ENCODE measurements around the gene IFT57. TPM values are rescaled to one million over a fixed set of nuclear protein-coding genes. Genes with fewer than 3 reads are reported as not detected.

IFT57 gene
- total and polyA plus RNA-seq, 2 of the 8 experiments (the other 6 are each of a cell fraction or from before 2014, with no cell fraction given), result 15.1 to 27.8 TPM

DNA sequence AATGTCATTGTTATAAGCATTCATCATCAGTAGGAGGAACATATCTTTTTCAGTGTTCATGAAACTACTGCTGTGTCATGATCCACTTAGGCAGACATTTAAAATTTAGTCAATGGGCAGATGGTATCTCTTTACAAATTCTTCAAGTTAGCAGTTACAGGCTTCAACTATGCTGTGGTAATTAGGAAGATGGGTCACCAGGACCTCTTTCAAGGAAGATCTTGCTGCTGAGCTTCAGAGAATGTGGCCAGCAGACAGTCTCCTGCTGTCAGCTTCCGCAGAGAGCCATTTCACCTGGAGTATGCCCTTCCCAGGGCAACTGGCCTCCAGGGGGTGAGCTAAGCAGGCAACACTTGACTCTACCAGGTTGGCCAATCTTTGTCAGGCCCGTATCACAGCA lies 19.4 kb downstream of the IFT57 start:
- FAIRE-seq, result no peak

More for the DNA sequence above, 19.4 kb downstream of the IFT57 start:
- H3K9ac ChIP-seq (replicated peaks in 1 of 4; ENCODE audit: extremely low read depth in 1 of 4, low read depth in 3 of 4, low read length in 3 of 4), result no peak overlapping the region
- H2AFZ ChIP-seq (ENCODE audit: low read length), result no peak overlapping the region
- no peak overlapping the region for H3K4me3 ChIP-seq (ENCODE audit: extremely low read depth in 1 of 4, insufficient read depth in 2 of 4, low read depth in 3 of 4, low read length in 4 of 4)
- no peak overlapping the region for H2BK12ac ChIP-seq (ENCODE audit: low read depth, low read length)
- no peaks in the 10 kb centered on the region for H3K36me3 ChIP-seq (ENCODE audit: control insufficient read depth in 2 of 4, insufficient read depth in 4 of 4, low read length in 3 of 4)
- no peaks in the 10 kb centered on the region for H3K9me3 ChIP-seq (ENCODE audit: insufficient read depth in 2 of 2, low read depth in 1 of 2, low read length in 1 of 2)
- no peak overlapping the region for H2BK5ac ChIP-seq (ENCODE audit: low read depth, low read length)
- no peak overlapping the region for H4K5ac ChIP-seq (ENCODE audit: insufficient read length, low read depth, low read length)
- no peaks in the 10 kb centered on the region for H3K79me1 ChIP-seq (ENCODE audit: low read depth, low read length)
- H3K4me1 ChIP-seq (replicated peaks in 1 of 4; ENCODE audit: control insufficient read depth in 3 of 4, insufficient read depth in 4 of 4, low read length in 3 of 4), result no peaks in the 10 kb centered on the region
- CTCF ChIA-PET (ENCODE audit: partially characterized antibody), result interaction anchor here (0.5 to 1.7 kb wide), 5 partner anchors 11 to 1172 kb away, joined by 3 to 4 read pairs (median 3); no protein-coding TSS in a partner anchor
- no peak overlapping the region for H3K4ac ChIP-seq (replicated peaks; ENCODE audit: insufficient read length, low read depth, low read length)
- H3K56ac ChIP-seq (replicated peaks; ENCODE audit: insufficient read length, low read depth, low read length), result no peak overlapping the region
- no peak overlapping the region for H3K27ac ChIP-seq (ENCODE audit: low read depth, low read length)
- H4K91ac ChIP-seq (replicated peaks; ENCODE audit: insufficient read length, low read length), result no peak overlapping the region
- WGBS, 2 experiments (ENCODE audit: extremely low coverage in 1 of 2, insufficient coverage in 1 of 2, insufficient read length in 1 of 2, insufficient replicate concordance in 2 of 2, low coverage in 1 of 2, low lambda C conversion rate in 2 of 2, missing lambda C conversion rate in 1 of 2), result 88% methylated on average over 2 of the region's 2 CpGs; no CpG with 5 or more reads in 1 of the 2 experiments
- H4K20me1 ChIP-seq (replicated peaks in 1 of 2; ENCODE audit: control insufficient read depth in 1 of 2, insufficient read depth in 2 of 2, low read length in 2 of 2), result no peaks in the 10 kb centered on the region
- no peaks in the 10 kb centered on the region for H3K79me2 ChIP-seq (ENCODE audit: control insufficient read depth in 1 of 2, insufficient read depth in 2 of 2, low read length in 2 of 2)
- no peaks in the 10 kb centered on the region for H3K23me2 ChIP-seq (ENCODE audit: low read depth, low read length)
- TF ChIP-seq EGR1 (IDR thresholded peaks at IDR 0.05; ENCODE audit: borderline replicate concordance, low read depth, low read length) (no peak), YY1 (IDR thresholded peaks at IDR 0.05; ENCODE audit: low read depth, low read length) (0 out of 2 replicates have a peak, but pooled peaks have one; percentile 26), RAD21 (IDR thresholded peaks at IDR 0.05 in 1 of 2, conservative IDR thresholded peaks at IDR 0.05 in 1 of 2; ENCODE audit: low read depth in 2 of 2, low read length in 2 of 2) (peak; percentile 39 to 50; a peak in 3 of 4 replicates)
- TF ChIP-seq, protein P1, sequence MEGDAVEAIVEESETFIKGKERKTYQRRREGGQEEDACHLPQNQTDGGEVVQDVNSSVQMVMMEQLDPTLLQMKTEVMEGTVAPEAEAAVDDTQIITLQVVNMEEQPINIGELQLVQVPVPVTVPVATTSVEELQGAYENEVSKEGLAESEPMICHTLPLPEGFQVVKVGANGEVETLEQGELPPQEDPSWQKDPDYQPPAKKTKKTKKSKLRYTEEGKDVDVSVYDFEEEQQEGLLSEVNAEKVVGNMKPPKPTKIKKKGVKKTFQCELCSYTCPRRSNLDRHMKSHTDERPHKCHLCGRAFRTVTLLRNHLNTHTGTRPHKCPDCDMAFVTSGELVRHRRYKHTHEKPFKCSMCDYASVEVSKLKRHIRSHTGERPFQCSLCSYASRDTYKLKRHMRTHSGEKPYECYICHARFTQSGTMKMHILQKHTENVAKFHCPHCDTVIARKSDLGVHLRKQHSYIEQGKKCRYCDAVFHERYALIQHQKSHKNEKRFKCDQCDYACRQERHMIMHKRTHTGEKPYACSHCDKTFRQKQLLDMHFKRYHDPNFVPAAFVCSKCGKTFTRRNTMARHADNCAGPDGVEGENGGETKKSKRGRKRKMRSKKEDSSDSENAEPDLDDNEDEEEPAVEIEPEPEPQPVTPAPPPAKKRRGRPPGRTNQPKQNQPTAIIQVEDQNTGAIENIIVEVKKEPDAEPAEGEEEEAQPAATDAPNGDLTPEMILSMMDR (IDR thresholded peaks at IDR 0.05; ENCODE audit: control extremely low read depth in 1 of 3, insufficient read depth in 1 of 3, low read depth in 1 of 3, low read length in 3 of 3), result peak; percentile 26 to 53 (median 45); a peak in 3 of 4 replicates
- TF ChIP-seq, protein P2, sequence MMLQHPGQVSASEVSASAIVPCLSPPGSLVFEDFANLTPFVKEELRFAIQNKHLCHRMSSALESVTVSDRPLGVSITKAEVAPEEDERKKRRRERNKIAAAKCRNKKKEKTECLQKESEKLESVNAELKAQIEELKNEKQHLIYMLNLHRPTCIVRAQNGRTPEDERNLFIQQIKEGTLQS (IDR thresholded peaks at IDR 0.05; ENCODE audit: insufficient read depth, low read depth, low read length), result no peak
- H3K27me3 ChIP-seq (replicated peaks in 1 of 4; ENCODE audit: control insufficient read depth in 3 of 4, extremely low read depth in 1 of 4, insufficient read depth in 3 of 4, low read length in 3 of 4), result no peaks in the 10 kb centered on the region
- no peak overlapping the region for H3K4me2 ChIP-seq (ENCODE audit: insufficient read depth in 1 of 2, low read depth in 2 of 2, low read length in 2 of 2)
- no peak overlapping the region for H2AK5ac ChIP-seq (ENCODE audit: low read depth, low read length)
- H4K8ac ChIP-seq (ENCODE audit: extremely low read depth, insufficient read depth, low read length), result no peak overlapping the region
- no peak overlapping the region for H3K18ac ChIP-seq (ENCODE audit: extremely low read depth, low read length)
- H2BK20ac ChIP-seq (ENCODE audit: low read length), result no peak overlapping the region
- DNase-seq (ENCODE audit: low read depth in 1 of 2, low spot score in 2 of 2), result peak; percentile 17 to 51
- no peak overlapping the region for H3K14ac ChIP-seq (ENCODE audit: insufficient read length)
- no peak overlapping the region for H2BK15ac ChIP-seq (ENCODE audit: low read length)
- no peak overlapping the region for H3K23ac ChIP-seq (ENCODE audit: insufficient read length)
- POLR2A ChIA-PET (ENCODE audit: partially characterized antibody), result no interaction called here
- H2BK120ac ChIP-seq (replicated peaks; ENCODE audit: low read depth, low read length), result no peak overlapping the region
